GM12878 (cell line): ENCODE data around the gene CIRBP. TPM values are rescaled to one million over a fixed set of nuclear protein-coding genes. Genes with fewer than 3 reads are reported as not detected.

Experiments used
- ATAC-seq: fragments of 200-7000 bp; cut with Tn5 transposase; 3 replicates; pipeline ENCODE4 v1.9.1; 2020; ENCODE audit warnings: mild to moderate bottlenecking, moderate library complexity
- BruUV-seq: library from RNA; stranded (reverse); fragments of 400-500 nt; replicated peaks from 2 replicates; lab custom pipeline; 2021; lab: Mats Ljungman, UMichigan
- CTCF ChIA-PET: fragments of 300-600 bp; sonication (Branson Sonifier 250); formaldehyde crosslinking; extraction: SDS; loops from one replicate; lab custom pipeline; 2021; ENCODE audit warnings: inconsistent platforms; lab: Yijun Ruan, JAX
- POLR2A ChIA-PET: fragments of 350-600 bp; formaldehyde crosslinking; extraction: SDS; loops from one replicate; lab custom pipeline; 2021; ENCODE audit warnings: inconsistent platforms; lab: Charles Lee
- RAD21 ChIA-PET: fragments of 300-600 bp; sonication (Branson Sonifier 250); formaldehyde crosslinking; loops from one replicate; lab custom pipeline; 2023; ENCODE audit warnings: antibody characterized with exemption; ENCODE audit not compliant: unreplicated experiment; lab: Charles Lee
- SMC1A ChIA-PET: fragments of 300-600 bp; sonication (Branson Sonifier 250); formaldehyde crosslinking; loops from one replicate; lab custom pipeline; 2023; ENCODE audit not compliant: unreplicated experiment, uncharacterized antibody; lab: Charles Lee
- DNase-seq: peaks from one replicate; pipeline ENCODE4 v3.0.0-alpha.2; 2011; ENCODE audit warnings: low read depth, low spot score
- FAIRE-seq: peaks from 3 replicates; lab custom pipeline; 2011; peaks lifted over from hg19 to GRCh38; lab: Jason Lieb, UNC
- H2AFZ ChIP-seq: 2 replicates; pipeline ENCODE4 v1.6.0; 2011; ENCODE audit warnings: low read depth, low read length, control low read depth; ENCODE audit not compliant: control insufficient read depth
- H3K27ac ChIP-seq: 2 replicates; pipeline ENCODE4 v1.5.1; 2011; ENCODE audit warnings: control low read depth; ENCODE audit not compliant: control insufficient read depth, insufficient read depth
- H3K27me3 ChIP-seq, 2 experiments: replicated peaks in 1 of 2; 2 replicates each; pipeline versions ENCODE4 v1.6.0 to v1.6.1; 2011; ENCODE audit warnings: low read length in 1 of 2; ENCODE audit not compliant: control insufficient read depth in 2 of 2, insufficient read depth in 2 of 2
- H3K36me3 ChIP-seq, 2 experiments: 2 replicates each; pipeline ENCODE4 v1.5.1; 2011; ENCODE audit warnings: low read length in 1 of 2; ENCODE audit not compliant: control insufficient read depth in 2 of 2, insufficient read depth in 2 of 2
- H3K4me1 ChIP-seq: 2 replicates; pipeline ENCODE4 v1.6.1; 2011; ENCODE audit warnings: mild to moderate bottlenecking, low read length, moderate library complexity, mixed read lengths; ENCODE audit not compliant: control insufficient read depth, insufficient read depth
- H3K4me2 ChIP-seq: 2 replicates; pipeline ENCODE4 v1.6.0; 2011; ENCODE audit warnings: control low read depth; ENCODE audit not compliant: control insufficient read depth, insufficient read depth
- H3K4me3 ChIP-seq: fragments of 200-600 bp; sonication (generic); 2 replicates; pipeline ENCODE4 v1.5.1; 2016
- H3K79me2 ChIP-seq: 2 replicates; pipeline ENCODE4 v1.6.0; 2011; ENCODE audit warnings: low read length; ENCODE audit not compliant: control insufficient read depth, insufficient read depth
- H3K9ac ChIP-seq: 2 replicates; pipeline ENCODE4 v1.8.0; 2011; ENCODE audit warnings: low read length, control low read depth, mixed read lengths; ENCODE audit not compliant: control insufficient read depth, insufficient read depth
- H3K9me3 ChIP-seq: replicated peaks from 3 replicates; pipeline ENCODE4 v1.5.1; 2011; ENCODE audit warnings: mild to moderate bottlenecking, low read length; ENCODE audit not compliant: control insufficient read depth, insufficient read depth
- H4K20me1 ChIP-seq: 2 replicates; pipeline ENCODE4 v1.6.0; 2011; ENCODE audit not compliant: control insufficient read depth, insufficient read depth
- BCL11A ChIP-seq: IDR thresholded peaks from 2 replicates; pipeline ENCODE4 v1.6.1; 2011; ENCODE audit warnings: low read depth, low read length
- CEBPZ ChIP-seq: fragments of 150-350 bp; IDR thresholded peaks from 2 replicates; pipeline ENCODE4 v1.6.1; 2016; ENCODE audit warnings: low read depth, low read length
- ELK1 ChIP-seq: IDR thresholded peaks from 2 replicates; pipeline ENCODE4 v1.6.1; 2012; ENCODE audit warnings: low read depth, low read length, improper control_type of control experiment
- HDAC2 ChIP-seq: fragments of 200-600 bp; sonication (generic); IDR thresholded peaks from 2 replicates; pipeline ENCODE4 v1.6.1; 2017
- JUNB ChIP-seq: IDR thresholded peaks from 2 replicates; pipeline ENCODE4 v1.6.1; 2016; ENCODE audit warnings: antibody characterized with exemption, mild to moderate bottlenecking
- KLF5 ChIP-seq: fragments of 450-650 bp; IDR thresholded peaks from 2 replicates; pipeline ENCODE4 v1.6.1; 2014; ENCODE audit warnings: mild to moderate bottlenecking; ENCODE audit not compliant: partially characterized antibody
- LARP7 ChIP-seq: fragments of 450-650 bp; IDR thresholded peaks from 2 replicates; pipeline ENCODE4 v1.6.1; 2017; ENCODE audit warnings: mild to moderate bottlenecking
- NFYA ChIP-seq: IDR thresholded peaks from 2 replicates; pipeline ENCODE4 v1.6.1; 2011; ENCODE audit warnings: low read depth, mild to moderate bottlenecking, low read length, improper control_type of control experiment, borderline replicate concordance
- PAX8 ChIP-seq: fragments of 450-650 bp; IDR thresholded peaks from 2 replicates; pipeline ENCODE4 v1.6.1; 2017; ENCODE audit warnings: mild to moderate bottlenecking, moderate library complexity
- POLR2A ChIP-seq: IDR thresholded peaks from 2 replicates; pipeline ENCODE4 v1.6.1; 2011; ENCODE audit warnings: low read depth, mild to moderate bottlenecking, low read length
- RAD21 ChIP-seq: IDR thresholded peaks from 2 replicates; pipeline ENCODE4 v1.6.1; 2011; ENCODE audit warnings: mild to moderate bottlenecking, low read depth, low read length, moderate library complexity; ENCODE audit not compliant: insufficient read depth
- SREBF1 ChIP-seq: IDR thresholded peaks from 2 replicates; pipeline ENCODE4 v1.6.1; 2012; ENCODE audit warnings: mild to moderate bottlenecking, low read length
- STAT1 ChIP-seq: fragments of 450-650 bp; conservative IDR thresholded peaks from 2 replicates; pipeline ENCODE4 v1.6.1; 2014; ENCODE audit warnings: antibody characterized with exemption, mild to moderate bottlenecking
- TCF3 ChIP-seq: IDR thresholded peaks from 2 replicates; pipeline ENCODE4 v1.6.1; 2012; ENCODE audit warnings: low read depth, mild to moderate bottlenecking, low read length, borderline replicate concordance; ENCODE audit not compliant: insufficient read depth
- ZNF217 ChIP-seq: fragments of 450-650 bp; IDR thresholded peaks from 2 replicates; pipeline ENCODE4 v1.6.1; 2017; ENCODE audit warnings: antibody characterized with exemption, mild to moderate bottlenecking
- ZSCAN29 ChIP-seq: fragments of 450-650 bp; IDR thresholded peaks from 2 replicates; pipeline ENCODE4 v1.6.1; 2017; ENCODE audit warnings: mild to moderate bottlenecking, moderate library complexity
- WGBS: methylation state at CpG from one replicate; pipeline ENCODE4 v1.1.6; 2016; ENCODE audit warnings: low lambda C conversion rate; ENCODE audit not compliant: insufficient replicate concordance, insufficient coverage; ENCODE audit errors: missing lambda C conversion rate; 5-methylcytosine and 5-hydroxymethylcytosine counted together
- in situ Hi-C: fragments of 300-500 bp; cut with MboI; formaldehyde crosslinking; loops from 9 replicates; pipeline ENCODE4 v1.14.3; 2018; ENCODE audit warnings: mixed read lengths
- intact Hi-C: fragments of 100-400 bp; cut with micrococcal nuclease; formaldehyde crosslinking; loops from one replicate; pipeline ENCODE4 v1.14.2; 2022; ENCODE audit not compliant: unreplicated experiment
- polyA plus RNA-seq, 11 experiments: library from polyadenylated mRNA; depleted of rRNA in 4 of 11; unstranded in 6 of 11; stranded (reverse) in 5 of 11; fragments of >200 nt; fragmentation: Nextera tagmentation in 4 of 11; fragmentation: Illumina TruSeq in 1 of 11; extraction: Ambion mirVana in 4 of 11; extraction: Trizol in 1 of 11; gene quantifications; 1 replicate in 1 of 11; 2 replicates in 10 of 11; pipeline versions ENCODE4 v1.2.1 to v1.2.3, GENCODE V29; 2011 to 2016; ENCODE audit warnings: inconsistent platforms in 2 of 11, missing spikeins in 2 of 11, low read depth in 1 of 11
- total RNA-seq, 4 experiments: library from RNA; depleted of rRNA in 3 of 4; stranded (reverse); fragments of >200 nt in 3 of 4; fragmentation: Illumina TruSeq in 1 of 4; extraction: Trizol in 1 of 4; gene quantifications; 2 replicates each; pipeline versions ENCODE4 v1.2.1 to v1.2.3, GENCODE V29; 2013 to 2021

Gene CIRBP
- total and polyA plus RNA-seq, 10 of the 15 experiments (the other 5 are each of a cell fraction or from before 2014, with no cell fraction given) = 27.6 to 335 (median 229) TPM

GRCh38 chr19:1321539-1321938, 52.4 kb downstream of the CIRBP start:
- no peak overlapping the region for H3K4me2 ChIP-seq
- in situ Hi-C loops (no loop called here), intact Hi-C loops (no loop called here)
- ChIA-PET POLR2A (interaction anchor here (0.7 kb wide), 1 partner anchor 239 kb away, joined by 5 read pairs; no protein-coding TSS in a partner anchor), CTCF (no interaction called here), RAD21 (no interaction called here), SMC1A (no interaction called here)
- BruUV-seq = no TSS peak
- no peaks in the 10 kb centered on the region for H3K36me3 ChIP-seq
- ATAC-seq (no peak), DNase-seq (no peak), FAIRE-seq (no peak)
- no peaks in the 10 kb centered on the region for H3K4me1 ChIP-seq
- no peaks in the 10 kb centered on the region for H3K9me3 ChIP-seq
- H4K20me1 ChIP-seq = no peaks in the 10 kb centered on the region
- no peak overlapping the region for H3K4me3 ChIP-seq
- peaks cover 6 to 10% of the 10 kb centered on the region in 2 experiments; a peak in 3 of 4 replicates for H3K27me3 ChIP-seq
- H3K9ac ChIP-seq = no peak overlapping the region
- 46% methylated on average over 9 of the region's 9 CpGs for WGBS
- H2AFZ ChIP-seq = no peak overlapping the region
- no peak overlapping the region for H3K27ac ChIP-seq
- TF ChIP-seq NFYA (no peak), KLF5 (no peak), PAX8 (no peak), LARP7 (no peak), POLR2A (no peak), SREBF1 (no peak)
- H3K79me2 ChIP-seq = no peaks in the 10 kb centered on the region

- in situ Hi-C loops = no loop called here
- POLR2A ChIA-PET = no interaction called here
- CTCF ChIA-PET = no interaction called here
- Histone ChIP-seq H3K4me1 (no peaks in the 10 kb centered on the region), H3K4me2 (no peak overlapping the region), H3K36me3 (no peaks in the 10 kb centered on the region), H2AFZ (no peak overlapping the region), H4K20me1 (no peaks in the 10 kb centered on the region), H3K27ac (no peak overlapping the region), H3K79me2 (no peaks in the 10 kb centered on the region), H3K9ac (no peak overlapping the region), H3K4me3 (no peak overlapping the region), H3K27me3 (peaks cover 6 to 10% of the 10 kb centered on the region in 2 experiments; a peak in 3 of 4 replicates), H3K9me3 (no peaks in the 10 kb centered on the region)
- RAD21 ChIA-PET = no interaction called here
- ATAC-seq = no peak
- DNase-seq = no peak
- TF ChIP-seq TCF3 = no peak
- no peak for TF ChIP-seq ZSCAN29
- TF ChIP-seq BCL11A = no peak
- no peak for TF ChIP-seq JUNB
- no peak for TF ChIP-seq STAT1
- no peak for TF ChIP-seq RAD21
- no peak for TF ChIP-seq HDAC2
- no peak for TF ChIP-seq CEBPZ
- TF ChIP-seq ZNF217 = no peak
- TF ChIP-seq ELK1 = no peak
- WGBS = 25% methylated on average over 15 of the region's 16 CpGs
- BruUV-seq = no TSS peak
- intact Hi-C loops = no loop called here
- no peak for FAIRE-seq
- SMC1A ChIA-PET = no interaction called here
These were observed 53.3 kb downstream of the CIRBP start for GRCh38 chr19:1322198-1322981.
